T-cell (primary cell): Measurements from ENCODE around the gene RYR2. TPM values are rescaled to one million over a fixed set of nuclear protein-coding genes. Genes with fewer than 3 reads are reported as not detected.
"Not testable (repeated sequence)": the region's sequence is repeated elsewhere in the genome, so short reads cannot be mapped to it uniquely, and the experiment has no call there.

Experiments
- ATAC-seq, 4 experiments: fragments of 200-7000 bp in 3 of 4; fragments of 150-1000 bp in 1 of 4; cut with Tn5 transposase; replicated peaks in 1 of 4; 1 replicate in 3 of 4; 2 replicates in 1 of 4; pipeline ENCODE4 v1.10.0; 2021; ENCODE audit warnings: moderate library complexity in 3 of 4, mild to moderate bottlenecking in 2 of 4, moderate number of reproducible peaks in 1 of 4
- CTCF ChIA-PET, 2 donors: fragments of 300-600 bp; sonication (Branson Sonifier 250); formaldehyde crosslinking; loops; one replicate each; lab custom pipeline; 2022; ENCODE audit warnings: antibody characterized with exemption in 2 of 2; lab: Charles Lee
- POLR2A ChIA-PET, 2 donors: fragments of 300-600 bp; sonication (Branson Sonifier 250); formaldehyde crosslinking; loops; one replicate each; lab custom pipeline; 2022; ENCODE audit warnings: antibody characterized with exemption in 2 of 2; lab: Charles Lee
- DNase-seq, 35 experiments: peaks; one replicate each; pipeline versions ENCODE4 v3.0.0 to v3.0.0-alpha.2; 2013 to 2023
- H3K27ac ChIP-seq: one replicate; pipeline ENCODE4 v1.5.1; 2013; ENCODE audit warnings: low read length
- H3K27me3 ChIP-seq, 2 experiments: replicated peaks in 1 of 2; 1 replicate in 1 of 2; 2 replicates in 1 of 2; pipeline versions ENCODE4 v1.6.1 to v1.7.0; 2013; ENCODE audit warnings: low read length in 1 of 2, mixed read lengths in 1 of 2; ENCODE audit not compliant: control insufficient read depth in 2 of 2, insufficient read depth in 2 of 2; ENCODE audit errors: extremely low read depth in 1 of 2
- H3K36me3 ChIP-seq, 2 donors: 1 replicate in 1 of 2; 2 replicates in 1 of 2; pipeline versions ENCODE4 v1.6.1 to v1.7.0; 2013; ENCODE audit warnings: low read length in 1 of 2; ENCODE audit not compliant: control insufficient read depth in 2 of 2, insufficient read depth in 1 of 2; ENCODE audit errors: extremely low read depth in 1 of 2
- H3K4me1 ChIP-seq, 2 experiments: 1 replicate in 1 of 2; 2 replicates in 1 of 2; pipeline versions ENCODE4 v1.6.1 to v1.7.0; 2013; ENCODE audit warnings: low read length in 2 of 2, mixed read lengths in 1 of 2; ENCODE audit not compliant: insufficient read depth in 2 of 2, control insufficient read depth in 1 of 2; ENCODE audit errors: extremely low read depth in 1 of 2
- H3K4me3 ChIP-seq, 2 donors: 1 replicate in 1 of 2; 2 replicates in 1 of 2; pipeline versions ENCODE4 v1.5.1 to v1.7.0; 2013; ENCODE audit warnings: mild to moderate bottlenecking in 2 of 2, low read length in 1 of 2, moderate library complexity in 1 of 2; ENCODE audit not compliant: control insufficient read depth in 1 of 2; ENCODE audit errors: extremely low read depth in 1 of 2
- H3K9me3 ChIP-seq: 2 replicates; pipeline ENCODE4 v1.7.0; 2013
- H3K27ac Mint-ChIP-seq, 2 donors: one replicate each; pipeline ENCODE4 v1.8.0; 2020 to 2021; ENCODE audit warnings: mild to moderate bottlenecking in 2 of 2, mixed read lengths in 2 of 2
- H3K27me3 Mint-ChIP-seq, 2 donors: one replicate each; pipeline ENCODE4 v1.8.0; 2021 to 2022; ENCODE audit warnings: mixed read lengths in 2 of 2
- H3K36me3 Mint-ChIP-seq: one replicate; pipeline ENCODE4 v1.8.0; 2021; ENCODE audit warnings: mixed read lengths
- H3K4me1 Mint-ChIP-seq, 3 donors: one replicate each; pipeline ENCODE4 v1.8.0; 2020 to 2022; ENCODE audit warnings: mixed read lengths in 3 of 3, mild to moderate bottlenecking in 1 of 3
- H3K4me3 Mint-ChIP-seq, 3 donors: one replicate each; pipeline ENCODE4 v1.8.0; 2020 to 2022; ENCODE audit warnings: mild to moderate bottlenecking in 3 of 3, mixed read lengths in 3 of 3, moderate library complexity in 3 of 3
- H3K9me3 Mint-ChIP-seq, 3 donors: one replicate each; pipeline ENCODE4 v1.8.0; 2020 to 2022; ENCODE audit warnings: mixed read lengths in 3 of 3
- WGBS: methylation state at CpG from one replicate; pipeline ENCODE4 v1.1.5; 2013; ENCODE audit warnings: missing lambda C conversion rate; ENCODE audit not compliant: insufficient coverage; 5-methylcytosine and 5-hydroxymethylcytosine counted together
- total RNA-seq, 35 experiments: library from RNA in 6 of 35; stranded (reverse) in 6 of 35; fragments of 120-200 nt in 1 of 35; gene quantifications; one replicate each; pipeline versions ENCODE4 v1.2.1 to v1.2.4 and lab custom pipeline; 2013 to 2026

Gene RYR2
- total RNA-seq, 5 donors from 2014 or later (not counting 1 experiment from before 2014, with no cell fraction given): 0.07 to 0.33 (median 0.18) TPM; not detected in 1

- POLR2A ChIA-PET: no interaction called here
- DNase-seq: no peak
- H3K27ac Mint-ChIP-seq: no peak overlapping the region
- no peaks in the 10 kb centered on the region for H3K4me1 Mint-ChIP-seq
- WGBS: 66% methylated on average over 4 of the region's 6 CpGs
- H3K4me3 Mint-ChIP-seq: no peak overlapping the region
- H3K9me3 Mint-ChIP-seq: peaks cover 0 to 4% (median 0%) of the 10 kb centered on the region in 3 donors
- Histone ChIP-seq H3K4me3 (no peak overlapping the region), H3K36me3 (no peaks in the 10 kb centered on the region), H3K4me1 (no peaks in the 10 kb centered on the region), H3K27ac (no peak overlapping the region), H3K9me3 (no peaks in the 10 kb centered on the region), H3K27me3 (peaks cover 0 to 3% of the 10 kb centered on the region in 2 experiments)
- no peaks in the 10 kb centered on the region for H3K36me3 Mint-ChIP-seq
- ATAC-seq: no peak
- CTCF ChIA-PET: interaction anchor here in 1 of 2 donors (0.5 kb wide), 1 partner anchor 417 kb away, joined by 4 read pairs; no protein-coding TSS in a partner anchor
- peaks cover 0 to 4% of the 10 kb centered on the region in 2 donors for H3K27me3 Mint-ChIP-seq
Measured at GRCh38 chr1:237115035-237115434, 73.1 kb downstream of the RYR2 start.

DNA sequence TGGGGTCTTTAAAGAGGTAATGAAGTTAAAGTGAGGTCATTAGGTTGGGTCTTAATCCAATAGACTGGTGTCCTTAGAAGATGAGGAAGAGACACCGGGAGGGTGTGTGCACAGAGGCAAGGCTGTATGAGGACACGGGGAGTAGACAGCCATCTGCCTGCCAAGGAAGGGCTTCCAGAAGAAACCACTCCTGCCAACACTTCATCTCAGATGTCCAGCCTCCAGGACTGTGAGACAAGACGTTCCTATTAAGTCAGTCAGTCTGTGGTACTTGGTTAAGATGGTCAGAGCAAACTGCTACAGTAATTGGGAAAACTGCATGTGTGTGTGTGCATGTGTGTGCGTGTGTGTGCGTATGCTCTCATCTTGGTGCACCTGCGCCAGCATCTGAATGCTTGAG lies 77.1 kb downstream of the RYR2 start:
- peaks cover 3 to 10% of the 10 kb centered on the region in 2 donors for H3K27me3 Mint-ChIP-seq
- no peaks in the 10 kb centered on the region for H3K4me1 ChIP-seq
- 97% methylated on average over 3 of the region's 6 CpGs for WGBS
- ATAC-seq: no peak
- no peak overlapping the region for H3K27ac ChIP-seq
- no peak overlapping the region for H3K4me3 Mint-ChIP-seq
- H3K27me3 ChIP-seq: peaks cover 0 to 6% of the 10 kb centered on the region in 2 experiments
- no peaks in the 10 kb centered on the region for H3K36me3 ChIP-seq
- POLR2A ChIA-PET: no interaction called here
- no peak overlapping the region for H3K4me3 ChIP-seq
- H3K9me3 ChIP-seq: no peaks in the 10 kb centered on the region
- peaks cover 0 to 4% (median 0%) of the 10 kb centered on the region in 3 donors for H3K9me3 Mint-ChIP-seq
- CTCF ChIA-PET: no interaction called here
- H3K36me3 Mint-ChIP-seq: no peaks in the 10 kb centered on the region
- no peaks in the 10 kb centered on the region for H3K4me1 Mint-ChIP-seq
- no peak overlapping the region for H3K27ac Mint-ChIP-seq
- DNase-seq: no peak

GRCh38 chr1:237120683-237121082 lies 78.7 kb downstream of the RYR2 start:
- DNase-seq: no peak
- no peak overlapping the region for H3K27ac Mint-ChIP-seq
- no peaks in the 10 kb centered on the region for H3K36me3 Mint-ChIP-seq
- H3K4me1 Mint-ChIP-seq: no peaks in the 10 kb centered on the region
- no CpG with 5 or more reads among the region's 5 CpGs for whole genome bisulfite sequencing
- no peak overlapping the region for H3K4me3 Mint-ChIP-seq
- Histone ChIP-seq H3K4me3 (no peak overlapping the region), H3K36me3 (no peaks in the 10 kb centered on the region), H3K9me3 (no peaks in the 10 kb centered on the region), H3K27me3 (peaks cover 0 to 3% of the 10 kb centered on the region in 2 experiments), H3K27ac (no peak overlapping the region), H3K4me1 (no peaks in the 10 kb centered on the region)
- H3K27me3 Mint-ChIP-seq: peaks cover 3 to 10% of the 10 kb centered on the region in 2 donors
- no peak for ATAC-seq
- POLR2A ChIA-PET: no interaction called here
- peaks cover 0 to 4% (median 0%) of the 10 kb centered on the region in 3 donors for H3K9me3 Mint-ChIP-seq
- CTCF ChIA-PET: interaction anchor here in 1 of 2 donors (0.6 kb wide), 1 partner anchor 250 kb away, joined by 5 read pairs; no protein-coding TSS in a partner anchor

DNA sequence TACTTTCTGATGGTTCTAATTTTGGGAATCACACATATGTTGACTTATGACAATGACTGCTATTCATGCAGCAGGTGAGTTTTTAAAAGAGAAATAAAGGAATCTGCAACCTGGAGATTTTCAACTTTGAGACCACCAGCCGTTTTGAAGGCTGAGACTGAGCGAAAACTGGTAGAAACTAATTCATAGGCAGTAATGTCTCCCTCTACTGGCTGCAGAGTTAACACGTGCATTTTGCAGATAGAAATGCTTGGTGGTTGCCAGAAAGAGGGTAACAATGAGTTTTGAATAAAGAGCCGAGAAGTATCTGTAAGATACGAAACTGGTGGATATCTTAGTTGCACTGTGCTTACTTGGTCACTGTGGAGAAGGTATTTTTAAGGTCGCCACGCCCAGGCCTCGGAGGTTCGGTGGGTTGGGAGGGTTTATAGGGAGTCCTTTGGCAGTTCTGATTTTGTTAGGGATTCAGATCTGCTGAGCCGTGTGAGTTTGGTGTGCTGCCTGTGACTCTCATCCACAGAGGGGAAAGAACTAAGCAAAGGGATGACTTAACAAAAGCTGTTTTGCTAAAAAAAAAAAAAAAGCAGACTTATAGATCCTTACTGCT lies 83.0 kb downstream of the RYR2 start:
- H3K27ac ChIP-seq: no peak overlapping the region
- ChIA-PET POLR2A (no interaction called here), CTCF (no interaction called here)
- Mint-ChIP-seq H3K36me3 (no peaks in the 10 kb centered on the region), H3K27me3 (peaks cover 3 to 16% of the 10 kb centered on the region in 2 donors), H3K9me3 (peaks cover 4 to 13% (median 6%) of the 10 kb centered on the region in 3 donors), H3K27ac (no peak overlapping the region), H3K4me1 (no peaks in the 10 kb centered on the region), H3K4me3 (no peak overlapping the region)
- DNase-seq: peak in 1 of 35 experiments; percentile 7
- no peak overlapping the region for H3K4me3 ChIP-seq
- H3K4me1 ChIP-seq: no peaks in the 10 kb centered on the region
- no peak for ATAC-seq
- H3K27me3 ChIP-seq: peaks cover 0 to 3% of the 10 kb centered on the region in 2 experiments
- H3K9me3 ChIP-seq: no peaks in the 10 kb centered on the region
- H3K36me3 ChIP-seq: no peaks in the 10 kb centered on the region
- WGBS: 74% methylated on average over 8 of the region's 10 CpGs

GRCh38 chr1:237126180-237126579 lies 84.2 kb downstream of the RYR2 start:
- no peak for DNase-seq
- Histone ChIP-seq H3K4me3 (no peak overlapping the region), H3K4me1 (no peaks in the 10 kb centered on the region), H3K27ac (no peak overlapping the region), H3K36me3 (no peaks in the 10 kb centered on the region), H3K9me3 (no peaks in the 10 kb centered on the region), H3K27me3 (no peaks in the 10 kb centered on the region)
- POLR2A ChIA-PET: no interaction called here
- H3K4me3 Mint-ChIP-seq: no peak overlapping the region
- H3K9me3 Mint-ChIP-seq: peaks cover 5 to 16% (median 6%) of the 10 kb centered on the region in 3 donors
- CTCF ChIA-PET: interaction anchor here (0.7 kb wide), 2 partner anchors 17 to 55 kb away, joined by 3 to 7 read pairs; no protein-coding TSS in a partner anchor
- H3K36me3 Mint-ChIP-seq: no peaks in the 10 kb centered on the region
- no peaks in the 10 kb centered on the region for H3K4me1 Mint-ChIP-seq
- peaks cover 3 to 12% of the 10 kb centered on the region in 2 donors for H3K27me3 Mint-ChIP-seq
- H3K27ac Mint-ChIP-seq: no peak overlapping the region
- ATAC-seq: no peak
- 89% methylated on average over 1 of the region's 2 CpGs for WGBS

DNA sequence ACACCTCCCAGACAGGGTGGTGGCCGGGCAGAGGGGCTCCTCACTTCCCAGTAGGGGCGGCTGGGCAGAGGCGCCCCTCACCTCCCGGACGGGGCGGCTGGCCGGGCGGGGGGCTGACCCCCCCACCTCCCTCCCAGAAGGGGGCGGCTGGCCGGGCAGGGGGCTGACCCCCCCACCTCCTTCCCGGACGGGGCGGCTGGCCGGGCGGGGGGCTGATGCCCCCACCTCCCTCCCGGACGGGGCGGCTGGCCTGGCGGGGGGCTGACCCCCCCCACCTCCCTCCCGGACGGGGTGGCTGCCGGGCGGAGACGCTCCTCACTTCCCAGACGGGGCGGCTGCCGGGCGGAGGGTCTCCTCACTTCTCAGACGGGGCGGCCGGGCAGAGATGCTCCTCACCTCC lies 85.3 kb downstream of the RYR2 start:
- H3K4me1 ChIP-seq, DNase-seq, H3K36me3 ChIP-seq, H3K27me3 Mint-ChIP-seq, H3K4me3 Mint-ChIP-seq, H3K27me3 ChIP-seq, H3K27ac Mint-ChIP-seq, CTCF ChIA-PET, H3K27ac ChIP-seq, H3K9me3 ChIP-seq, H3K4me3 ChIP-seq, H3K4me1 Mint-ChIP-seq, POLR2A ChIA-PET, ATAC-seq, H3K36me3 Mint-ChIP-seq: not testable (repeated sequence)
- H3K9me3 Mint-ChIP-seq: peaks cover 8 to 25% (median 11%) of the 10 kb centered on the region in 3 donors
- 95% methylated on average over 7 of the region's 31 CpGs for WGBS
